Neural cell (in vitro differentiated cells): ENCODE results near the gene GCSAM.

Experiments
- CTCF ChIP-seq: fragments of 450-650 bp; IDR thresholded peaks from 2 replicates; pipeline ENCODE4 v1.5.1; 2014; ENCODE audit warnings: antibody characterized with exemption, mild to moderate bottlenecking, moderate library complexity; ENCODE audit not compliant: poor library complexity, severe bottlenecking
- POLR2AphosphoS5 ChIP-seq: IDR thresholded peaks from 2 replicates; pipeline ENCODE4 v1.6.1; 2012
- RAD21 ChIP-seq: fragments of 450-650 bp; conservative IDR thresholded peaks from 2 replicates; pipeline ENCODE4 v1.6.1; 2014; ENCODE audit warnings: antibody characterized with exemption, mild to moderate bottlenecking, moderate library complexity

GRCh38 chr3:112167758-112168157 lies 34.7 kb upstream of the GCSAM start:
- TF ChIP-seq RAD21 (no peak), CTCF (no peak), POLR2AphosphoS5 (no peak)
